Gastrocnemius medialis (tissue), 4 donors: ENCODE results near the gene KCNS1. TPM values are rescaled to one million over a fixed set of nuclear protein-coding genes. Genes with fewer than 3 reads are reported as not detected.

Experiments
- ATAC-seq, 2 donors: fragments of 150-250 bp; one replicate each; pipeline ENCODE4 v1.9.1; 2016
- DNase-seq, 2 donors: peaks; one replicate each; pipeline ENCODE4 v3.0.0-alpha.2; 2019
- H3K27ac ChIP-seq, 4 donors: fragments of 200-600 bp; sonication (generic); 1 replicate in 1 of 4; 2 replicates in 3 of 4; pipeline ENCODE4 v1.5.1; 2016 to 2018; ENCODE audit warnings: mild to moderate bottlenecking in 2 of 4, moderate library complexity in 1 of 4
- H3K27me3 ChIP-seq, 3 donors: fragments of 200-600 bp; sonication (generic) in 2 of 3; 1 replicate in 1 of 3; 2 replicates in 2 of 3; pipeline versions ENCODE4 v1.5.1 to v1.6.0; 2016 to 2019; ENCODE audit warnings: mild to moderate bottlenecking in 1 of 3, moderate library complexity in 1 of 3
- H3K36me3 ChIP-seq, 2 donors: fragments of 200-600 bp; sonication (generic) in 1 of 2; one replicate each; pipeline ENCODE4 v1.5.1; 2017 to 2018
- H3K4me1 ChIP-seq, 2 donors: fragments of 200-600 bp; sonication (generic) in 1 of 2; one replicate each; pipeline ENCODE4 v1.5.1; 2016 to 2017; ENCODE audit warnings: mild to moderate bottlenecking in 2 of 2
- H3K4me3 ChIP-seq, 4 donors: fragments of 200-600 bp; sonication (generic) in 3 of 4; 1 replicate in 1 of 4; 2 replicates in 3 of 4; pipeline ENCODE4 v1.5.1; 2016 to 2019; ENCODE audit warnings: mild to moderate bottlenecking in 2 of 4
- H3K9me3 ChIP-seq, 3 donors: fragments of 200-600 bp; sonication (generic) in 2 of 3; 1 replicate in 1 of 3; 2 replicates in 2 of 3; pipeline ENCODE4 v1.5.1; 2016 to 2019
- POLR2A ChIP-seq, 2 donors: fragments of 450-650 bp; IDR thresholded peaks; one replicate each; pipeline ENCODE4 v1.6.1; 2017; ENCODE audit warnings: antibody characterized with exemption in 2 of 2, mild to moderate bottlenecking in 2 of 2, moderate library complexity in 2 of 2
- in situ Hi-C, 4 donors: fragments of 200-750 bp; cut with MboI; loops; one replicate each; pipeline versions ENCODE4 v1.15.0 to v1.8.0; 2017; ENCODE audit warnings: low sequenced_read_pairs in 4 of 4
- intact Hi-C: fragments of 100-400 bp; cut with DNase I; formaldehyde crosslinking; loops from one replicate; pipeline ENCODE4 v1.15.1; 2023; ENCODE audit warnings: low total_unique reads
- total RNA-seq, 4 donors: library from RNA; depleted of rRNA; stranded (reverse); fragments of >200 nt; gene quantifications; one replicate each; pipeline versions ENCODE4 v1.1.0 to v1.2.3, GENCODE V29; 2016
- TF ChIP-seq, protein P1 (sequence below), 5 experiments: fragments of 450-650 bp in 3 of 5; fragments of 200-600 bp in 2 of 5; sonication (generic) in 2 of 5; IDR thresholded peaks in 4 of 5; conservative IDR thresholded peaks in 1 of 5; 1 replicate in 4 of 5; 2 replicates in 1 of 5; pipeline ENCODE4 v1.5.1; 2016 to 2019; ENCODE audit warnings: antibody characterized with exemption in 5 of 5, mild to moderate bottlenecking in 3 of 5, moderate library complexity in 3 of 5

Gene KCNS1
- total RNA-seq, 4 donors from 2014 or later: not detected

DNA sequence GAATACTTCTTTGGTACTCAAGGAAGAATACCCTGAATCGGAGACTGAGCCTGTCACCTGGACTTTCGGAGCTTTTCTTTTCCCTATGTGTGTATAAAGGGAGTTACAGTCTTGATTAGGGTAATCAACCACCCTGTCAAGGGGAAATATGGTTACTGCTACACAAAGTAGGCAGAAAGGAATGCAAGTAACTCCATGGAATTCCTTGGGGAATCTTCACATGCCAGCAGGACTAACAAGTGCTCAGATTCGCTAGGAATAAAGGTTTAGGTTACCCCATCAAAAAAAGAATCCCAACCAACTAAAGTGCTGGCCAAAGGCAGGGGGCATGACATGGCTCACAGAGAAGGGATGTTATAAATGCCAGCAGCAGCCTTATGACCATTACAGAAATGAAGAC, 10.4 kb downstream of the KCNS1 start:
- intact Hi-C loops: loop anchor here (10.0 kb wide), 1 partner anchor 76 kb away; no protein-coding TSS in a partner anchor
- in situ Hi-C loops: loop anchor here in 2 of 4 donors (10.0 kb wide), 1 partner anchor 46 kb away; no protein-coding TSS in a partner anchor
- H3K4me1 ChIP-seq: no peaks in the 10 kb centered on the region
- no peak overlapping the region for H3K4me3 ChIP-seq
- H3K27ac ChIP-seq: no peak overlapping the region
- no peak for DNase-seq
- no peak for TF ChIP-seq POLR2A (IDR thresholded peaks at IDR 0.05)
- TF ChIP-seq, protein P1, sequence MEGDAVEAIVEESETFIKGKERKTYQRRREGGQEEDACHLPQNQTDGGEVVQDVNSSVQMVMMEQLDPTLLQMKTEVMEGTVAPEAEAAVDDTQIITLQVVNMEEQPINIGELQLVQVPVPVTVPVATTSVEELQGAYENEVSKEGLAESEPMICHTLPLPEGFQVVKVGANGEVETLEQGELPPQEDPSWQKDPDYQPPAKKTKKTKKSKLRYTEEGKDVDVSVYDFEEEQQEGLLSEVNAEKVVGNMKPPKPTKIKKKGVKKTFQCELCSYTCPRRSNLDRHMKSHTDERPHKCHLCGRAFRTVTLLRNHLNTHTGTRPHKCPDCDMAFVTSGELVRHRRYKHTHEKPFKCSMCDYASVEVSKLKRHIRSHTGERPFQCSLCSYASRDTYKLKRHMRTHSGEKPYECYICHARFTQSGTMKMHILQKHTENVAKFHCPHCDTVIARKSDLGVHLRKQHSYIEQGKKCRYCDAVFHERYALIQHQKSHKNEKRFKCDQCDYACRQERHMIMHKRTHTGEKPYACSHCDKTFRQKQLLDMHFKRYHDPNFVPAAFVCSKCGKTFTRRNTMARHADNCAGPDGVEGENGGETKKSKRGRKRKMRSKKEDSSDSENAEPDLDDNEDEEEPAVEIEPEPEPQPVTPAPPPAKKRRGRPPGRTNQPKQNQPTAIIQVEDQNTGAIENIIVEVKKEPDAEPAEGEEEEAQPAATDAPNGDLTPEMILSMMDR (IDR thresholded peaks at IDR 0.05 in 4 of 5, conservative IDR thresholded peaks at IDR 0.05 in 1 of 5): no peak
- H3K36me3 ChIP-seq: no peaks in the 10 kb centered on the region
- ATAC-seq: no peak
- no peaks in the 10 kb centered on the region for H3K9me3 ChIP-seq
- no peaks in the 10 kb centered on the region for H3K27me3 ChIP-seq

DNA sequence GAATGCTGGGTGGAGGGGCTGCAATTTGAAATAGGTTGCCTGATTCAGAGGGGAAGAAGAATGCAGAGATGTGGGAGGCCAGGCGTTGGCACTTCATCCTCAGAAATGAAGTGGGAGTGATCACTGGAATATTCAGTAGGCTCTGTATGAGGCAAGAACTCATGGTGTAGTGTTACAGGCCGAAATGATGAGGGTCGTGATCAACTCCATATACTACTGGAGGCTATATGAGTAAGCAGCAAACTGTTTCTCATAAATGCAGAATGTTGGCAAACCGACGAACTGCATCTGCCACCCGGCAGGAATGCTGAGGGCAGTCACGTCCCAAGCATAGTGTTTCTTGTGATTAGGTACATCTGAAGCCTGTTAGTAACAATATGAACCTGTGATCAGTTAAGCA, 12.7 kb downstream of the KCNS1 start:
- in situ Hi-C loops: no loop called here
- DNase-seq (no peak), ATAC-seq (peak in 1 of 2 donors; percentile 66)
- TF ChIP-seq, protein P1 (IDR thresholded peaks at IDR 0.05 in 4 of 5, conservative IDR thresholded peaks at IDR 0.05 in 1 of 5): no peak
- TF ChIP-seq POLR2A (IDR thresholded peaks at IDR 0.05): no peak
- no peaks in the 10 kb centered on the region for H3K36me3 ChIP-seq
- no peaks in the 10 kb centered on the region for H3K4me1 ChIP-seq
- intact Hi-C loops: no loop called here
- no peaks in the 10 kb centered on the region for H3K27me3 ChIP-seq
- no peaks in the 10 kb centered on the region for H3K9me3 ChIP-seq
- H3K4me3 ChIP-seq: no peak overlapping the region
- no peak overlapping the region for H3K27ac ChIP-seq

DNA sequence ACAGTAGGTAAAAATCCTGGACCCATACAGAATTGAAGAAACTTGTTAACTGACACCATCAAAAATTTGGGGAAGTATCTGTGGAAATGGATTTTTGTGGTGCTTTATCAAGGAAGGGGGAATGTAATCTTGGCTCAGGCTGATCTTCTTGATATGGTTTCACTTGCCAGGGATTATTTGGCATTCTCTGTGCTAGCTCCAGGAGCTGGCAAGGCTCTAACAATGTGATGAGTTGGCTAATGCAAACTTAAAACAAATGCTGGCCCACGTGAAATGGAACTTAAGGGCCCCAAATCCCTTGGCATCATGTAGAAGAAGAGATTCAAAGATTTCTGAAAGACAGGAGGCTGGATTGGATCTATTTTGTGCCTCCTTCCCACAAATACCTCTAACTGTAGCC, 13.1 kb downstream of the KCNS1 start:
- ATAC-seq: no peak
- no peaks in the 10 kb centered on the region for H3K4me1 ChIP-seq
- no peak overlapping the region for H3K4me3 ChIP-seq
- no peak for DNase-seq
- intact Hi-C loops (no loop called here), in situ Hi-C loops (no loop called here)
- no peaks in the 10 kb centered on the region for H3K9me3 ChIP-seq
- H3K27ac ChIP-seq: no peak overlapping the region
- no peaks in the 10 kb centered on the region for H3K36me3 ChIP-seq
- TF ChIP-seq, protein P1 (IDR thresholded peaks at IDR 0.05 in 4 of 5, conservative IDR thresholded peaks at IDR 0.05 in 1 of 5): no peak
- TF ChIP-seq POLR2A (IDR thresholded peaks at IDR 0.05): no peak
- H3K27me3 ChIP-seq: no peaks in the 10 kb centered on the region

DNA sequence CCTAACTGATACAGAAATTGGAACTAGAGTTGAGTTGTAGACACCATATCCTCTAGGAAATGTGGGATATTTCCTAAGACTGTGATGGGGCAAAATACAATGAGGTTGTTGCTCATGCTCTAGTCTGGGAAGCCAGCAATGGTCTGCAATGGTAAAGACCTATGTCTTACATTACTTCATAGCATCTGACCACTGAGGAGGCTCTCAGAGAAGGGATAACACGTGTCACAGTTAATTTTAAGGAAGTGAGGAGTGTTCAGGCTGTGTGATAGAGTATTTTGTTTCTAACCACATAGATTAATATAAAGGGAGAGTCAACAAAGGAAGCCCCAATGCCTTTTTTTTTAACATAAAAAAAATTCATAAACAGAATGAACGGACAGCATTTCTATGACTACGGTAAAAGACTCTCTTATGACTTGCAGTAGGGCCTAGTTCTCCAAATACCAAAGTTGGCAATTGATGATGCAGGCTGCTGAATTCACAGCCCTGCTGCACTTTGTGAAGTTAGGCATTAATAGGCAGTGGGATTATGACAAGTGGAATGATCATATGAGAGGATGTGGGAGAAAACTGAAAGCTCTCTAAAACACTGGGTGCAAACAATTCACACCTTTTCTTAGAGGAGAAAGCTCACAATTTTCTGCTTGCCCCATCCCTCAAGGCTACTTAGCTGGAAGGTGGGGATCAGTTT, 13.7 kb downstream of the KCNS1 start:
- Histone ChIP-seq H3K27me3 (no peaks in the 10 kb centered on the region), H3K9me3 (no peaks in the 10 kb centered on the region), H3K27ac (no peak overlapping the region), H3K4me1 (no peaks in the 10 kb centered on the region), H3K4me3 (no peak overlapping the region), H3K36me3 (no peaks in the 10 kb centered on the region)
- TF ChIP-seq, protein P1 (IDR thresholded peaks at IDR 0.05 in 4 of 5, conservative IDR thresholded peaks at IDR 0.05 in 1 of 5): no peak
- no peak for TF ChIP-seq POLR2A (IDR thresholded peaks at IDR 0.05)
- in situ Hi-C loops: no loop called here
- intact Hi-C loops: no loop called here
- no peak for DNase-seq
- ATAC-seq: no peak
